HFFc6 (cell line): ENCODE data around the gene NDUFB3. TPM values are rescaled to one million over a fixed set of nuclear protein-coding genes. Genes with fewer than 3 reads are reported as not detected.

Experiments
- DNase-seq: peaks from one replicate; pipeline ENCODE4 v3.0.0-alpha.2; 2018
- H3K27ac Mint-ChIP-seq: 2 replicates; pipeline ENCODE4 v1.8.0; 2020; ENCODE audit warnings: mild to moderate bottlenecking, mixed read lengths
- H3K27me3 Mint-ChIP-seq: 2 replicates; pipeline ENCODE4 v1.8.0; 2021; ENCODE audit warnings: mild to moderate bottlenecking, moderate library complexity, mixed read lengths; ENCODE audit not compliant: insufficient read depth
- H3K36me3 Mint-ChIP-seq: 2 replicates; pipeline ENCODE4 v1.8.0; 2021; ENCODE audit warnings: low read depth, mixed read lengths
- H3K4me1 Mint-ChIP-seq: 2 replicates; pipeline ENCODE4 v1.8.0; 2020; ENCODE audit warnings: low read depth, mixed read lengths
- H3K4me3 Mint-ChIP-seq: 2 replicates; pipeline ENCODE4 v1.8.0; 2020; ENCODE audit warnings: mild to moderate bottlenecking, moderate library complexity, mixed read lengths
- H3K9me3 Mint-ChIP-seq: 2 replicates; pipeline ENCODE4 v1.8.0; 2020; ENCODE audit warnings: mild to moderate bottlenecking, mixed read lengths
- total RNA-seq, 6 experiments: library from RNA; stranded (reverse); fragmentation: NEBNext Ultra II Directional; extraction: Animal tissue kit (Norgen Biotek cat#: 25700); gene quantifications; 2 replicates in 1 of 6; 3 replicates in 5 of 6; pipeline ENCODE4 v1.2.3, GENCODE V29; 2021
- TF ChIP-seq, protein P1 (sequence below): fragments of 200-600 bp; sonication (generic); IDR thresholded peaks from 2 replicates; pipeline ENCODE4 v1.5.0; 2021; ENCODE audit warnings: antibody characterized with exemption, mild to moderate bottlenecking

NDUFB3 gene
- total RNA-seq, 6 experiments from 2014 or later: 132 to 167 (median 151) TPM

- H3K4me3 Mint-ChIP-seq: peak overlapping the region; percentile 94
- peaks cover 51% of the 10 kb centered on the region for H3K36me3 Mint-ChIP-seq
- H3K27ac Mint-ChIP-seq: peak overlapping the region; percentile 93
- H3K27me3 Mint-ChIP-seq: peaks cover 7% of the 10 kb centered on the region
- peak; percentile 71 for DNase-seq
- H3K4me1 Mint-ChIP-seq: peaks cover 72% of the 10 kb centered on the region
- no peaks in the 10 kb centered on the region for H3K9me3 Mint-ChIP-seq
- TF ChIP-seq, protein P1, sequence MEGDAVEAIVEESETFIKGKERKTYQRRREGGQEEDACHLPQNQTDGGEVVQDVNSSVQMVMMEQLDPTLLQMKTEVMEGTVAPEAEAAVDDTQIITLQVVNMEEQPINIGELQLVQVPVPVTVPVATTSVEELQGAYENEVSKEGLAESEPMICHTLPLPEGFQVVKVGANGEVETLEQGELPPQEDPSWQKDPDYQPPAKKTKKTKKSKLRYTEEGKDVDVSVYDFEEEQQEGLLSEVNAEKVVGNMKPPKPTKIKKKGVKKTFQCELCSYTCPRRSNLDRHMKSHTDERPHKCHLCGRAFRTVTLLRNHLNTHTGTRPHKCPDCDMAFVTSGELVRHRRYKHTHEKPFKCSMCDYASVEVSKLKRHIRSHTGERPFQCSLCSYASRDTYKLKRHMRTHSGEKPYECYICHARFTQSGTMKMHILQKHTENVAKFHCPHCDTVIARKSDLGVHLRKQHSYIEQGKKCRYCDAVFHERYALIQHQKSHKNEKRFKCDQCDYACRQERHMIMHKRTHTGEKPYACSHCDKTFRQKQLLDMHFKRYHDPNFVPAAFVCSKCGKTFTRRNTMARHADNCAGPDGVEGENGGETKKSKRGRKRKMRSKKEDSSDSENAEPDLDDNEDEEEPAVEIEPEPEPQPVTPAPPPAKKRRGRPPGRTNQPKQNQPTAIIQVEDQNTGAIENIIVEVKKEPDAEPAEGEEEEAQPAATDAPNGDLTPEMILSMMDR: peak; percentile 72
Observed at GRCh38 chr2:201118121-201118960, 46.5 kb downstream of the NDUFB3 start.

- Mint-ChIP-seq H3K4me1 (peaks cover 76% of the 10 kb centered on the region), H3K27me3 (peaks cover 7% of the 10 kb centered on the region), H3K27ac (peak overlapping the region; percentile 93), H3K36me3 (peaks cover 58% of the 10 kb centered on the region), H3K9me3 (no peaks in the 10 kb centered on the region), H3K4me3 (peak overlapping the region; percentile 94)
- TF ChIP-seq, protein P1: no peak
- DNase-seq: peak; percentile 35
Observed at GRCh38 chr2:201118961-201119854, 47.4 kb downstream of the NDUFB3 start.

DNA sequence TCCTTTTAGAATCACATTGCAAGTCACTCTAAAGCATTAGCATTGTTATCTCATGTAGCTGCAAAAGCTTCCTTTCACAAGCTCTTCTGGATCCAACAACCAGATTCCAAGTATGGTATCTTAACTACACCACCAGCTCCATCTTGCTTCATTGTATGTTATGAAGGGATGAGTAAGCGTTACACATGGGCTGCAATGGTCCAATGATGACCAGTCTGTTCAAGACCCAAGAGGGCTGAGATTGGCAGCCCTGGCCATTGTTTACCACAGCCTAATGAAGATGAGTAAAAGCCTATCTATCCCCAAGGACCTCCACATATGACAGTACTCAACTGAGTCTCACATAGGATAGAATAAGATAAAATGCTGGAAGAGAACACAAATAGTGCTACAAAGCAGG, 50.5 kb downstream of the NDUFB3 start:
- peaks cover 50% of the 10 kb centered on the region for H3K36me3 Mint-ChIP-seq
- TF ChIP-seq, protein P1: no peak
- DNase-seq: no peak
- no peak overlapping the region for H3K27ac Mint-ChIP-seq
- H3K27me3 Mint-ChIP-seq: peaks cover 6% of the 10 kb centered on the region
- no peaks in the 10 kb centered on the region for H3K9me3 Mint-ChIP-seq
- H3K4me1 Mint-ChIP-seq: peaks cover 88% of the 10 kb centered on the region
- no peak overlapping the region for H3K4me3 Mint-ChIP-seq

GRCh38 chr2:201126308-201127151, 54.7 kb downstream of the NDUFB3 start:
- DNase-seq: peak; percentile 32
- peak overlapping the region; percentile 82 for H3K27ac Mint-ChIP-seq
- TF ChIP-seq, protein P1: no peak
- no peaks in the 10 kb centered on the region for H3K9me3 Mint-ChIP-seq
- peaks cover 97% of the 10 kb centered on the region for H3K4me1 Mint-ChIP-seq
- H3K4me3 Mint-ChIP-seq: peak overlapping the region; percentile 76
- peaks cover 30% of the 10 kb centered on the region for H3K36me3 Mint-ChIP-seq
- H3K27me3 Mint-ChIP-seq: peaks cover 10% of the 10 kb centered on the region

DNA sequence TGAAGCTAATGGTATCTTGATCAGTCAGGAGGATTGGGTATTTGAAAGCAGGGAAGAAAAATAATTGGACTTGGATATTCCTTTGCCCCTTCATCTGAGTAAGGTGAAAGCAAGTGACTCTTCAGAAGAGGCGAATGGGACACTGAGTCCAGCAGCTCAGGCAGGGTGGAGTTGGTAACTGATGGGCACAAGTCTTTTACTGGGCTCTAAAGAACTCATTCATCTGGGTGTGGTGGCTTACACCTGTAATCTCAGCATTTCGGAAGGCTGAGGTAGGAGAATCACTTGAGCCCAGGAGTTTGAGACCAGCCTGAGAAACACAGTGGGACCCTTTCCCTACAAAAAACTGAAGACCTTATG, 55.3 kb downstream of the NDUFB3 start:
- Mint-ChIP-seq H3K9me3 (no peaks in the 10 kb centered on the region), H3K27ac (peak overlapping the region; percentile 82), H3K4me1 (peaks cover 99% of the 10 kb centered on the region), H3K27me3 (peaks cover 10% of the 10 kb centered on the region), H3K36me3 (peaks cover 33% of the 10 kb centered on the region), H3K4me3 (peak overlapping the region; percentile 76)
- TF ChIP-seq, protein P1: no peak
- DNase-seq: no peak
